ENCODE measurements around the gene ZBTB11. TPM values are rescaled to one million over a fixed set of nuclear protein-coding genes. Genes with fewer than 3 reads are reported as not detected.
A peak's percentile ranks its signal among the peaks of the same experiment; 100 is the strongest.

ZBTB11 gene, protein sequence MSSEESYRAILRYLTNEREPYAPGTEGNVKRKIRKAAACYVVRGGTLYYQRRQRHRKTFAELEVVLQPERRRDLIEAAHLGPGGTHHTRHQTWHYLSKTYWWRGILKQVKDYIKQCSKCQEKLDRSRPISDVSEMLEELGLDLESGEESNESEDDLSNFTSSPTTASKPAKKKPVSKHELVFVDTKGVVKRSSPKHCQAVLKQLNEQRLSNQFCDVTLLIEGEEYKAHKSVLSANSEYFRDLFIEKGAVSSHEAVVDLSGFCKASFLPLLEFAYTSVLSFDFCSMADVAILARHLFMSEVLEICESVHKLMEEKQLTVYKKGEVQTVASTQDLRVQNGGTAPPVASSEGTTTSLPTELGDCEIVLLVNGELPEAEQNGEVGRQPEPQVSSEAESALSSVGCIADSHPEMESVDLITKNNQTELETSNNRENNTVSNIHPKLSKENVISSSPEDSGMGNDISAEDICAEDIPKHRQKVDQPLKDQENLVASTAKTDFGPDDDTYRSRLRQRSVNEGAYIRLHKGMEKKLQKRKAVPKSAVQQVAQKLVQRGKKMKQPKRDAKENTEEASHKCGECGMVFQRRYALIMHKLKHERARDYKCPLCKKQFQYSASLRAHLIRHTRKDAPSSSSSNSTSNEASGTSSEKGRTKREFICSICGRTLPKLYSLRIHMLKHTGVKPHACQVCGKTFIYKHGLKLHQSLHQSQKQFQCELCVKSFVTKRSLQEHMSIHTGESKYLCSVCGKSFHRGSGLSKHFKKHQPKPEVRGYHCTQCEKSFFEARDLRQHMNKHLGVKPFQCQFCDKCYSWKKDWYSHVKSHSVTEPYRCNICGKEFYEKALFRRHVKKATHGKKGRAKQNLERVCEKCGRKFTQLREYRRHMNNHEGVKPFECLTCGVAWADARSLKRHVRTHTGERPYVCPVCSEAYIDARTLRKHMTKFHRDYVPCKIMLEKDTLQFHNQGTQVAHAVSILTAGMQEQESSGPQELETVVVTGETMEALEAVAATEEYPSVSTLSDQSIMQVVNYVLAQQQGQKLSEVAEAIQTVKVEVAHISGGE
- total RNA-seq (2021; fragmentation: NEBNext Ultra II Directional; extraction: Animal tissue kit (Norgen Biotek cat#: 25700)) = 10 to 100 TPM; 13.0 to 16.3 (median 15.5) TPM
- long read RNA-seq, full-length matches to known transcripts = 8 of 16 reads
- long read RNA-seq, partial matches to known transcripts = 8 of 16 reads
- long read RNA-seq, other reads (novel, unspliced or antisense) = 0 of 16 reads

DNA sequence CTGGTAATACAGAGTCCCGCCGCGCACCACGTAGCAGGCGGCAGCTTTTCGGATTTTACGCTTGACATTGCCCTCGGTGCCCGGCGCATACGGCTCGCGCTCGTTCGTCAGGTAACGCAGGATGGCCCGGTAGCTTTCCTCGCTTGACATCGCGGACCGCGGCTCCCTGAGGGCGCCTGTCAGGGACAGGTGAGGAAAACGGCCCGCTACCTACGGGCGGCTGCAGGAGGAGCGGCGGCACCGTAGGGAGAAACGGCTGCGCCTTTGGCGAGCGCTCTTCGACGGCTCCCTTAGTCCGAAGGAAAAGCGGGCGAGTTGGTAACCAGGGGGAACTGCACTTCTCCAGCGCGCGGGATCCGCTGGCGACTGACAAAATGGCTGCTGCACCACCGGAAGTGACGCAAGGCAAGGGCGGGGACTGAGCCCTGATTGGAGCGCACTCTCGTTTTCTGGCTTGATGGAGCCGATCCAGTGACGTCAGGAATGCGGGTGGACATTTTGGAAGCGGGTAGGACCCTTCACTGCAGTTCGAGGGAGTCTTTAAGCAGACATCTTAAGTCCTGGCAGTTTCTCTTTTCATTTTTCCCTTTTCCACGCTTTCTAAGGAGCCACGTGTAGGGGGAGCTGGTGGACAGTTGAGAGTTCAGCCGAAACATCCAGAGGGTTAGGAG is at the start of gene ZBTB11:
TSS of gene ZBTB11 (minus strand) at position 368 of the 671 bp plus-strand sequence. CDS start at position 150, 218 bp downstream.
- peaks cover 24% of the 10 kb centered on the region for H3K36me3 Mint-ChIP-seq (ENCODE audit: low read depth)
- TF ChIP-seq, protein P1, sequence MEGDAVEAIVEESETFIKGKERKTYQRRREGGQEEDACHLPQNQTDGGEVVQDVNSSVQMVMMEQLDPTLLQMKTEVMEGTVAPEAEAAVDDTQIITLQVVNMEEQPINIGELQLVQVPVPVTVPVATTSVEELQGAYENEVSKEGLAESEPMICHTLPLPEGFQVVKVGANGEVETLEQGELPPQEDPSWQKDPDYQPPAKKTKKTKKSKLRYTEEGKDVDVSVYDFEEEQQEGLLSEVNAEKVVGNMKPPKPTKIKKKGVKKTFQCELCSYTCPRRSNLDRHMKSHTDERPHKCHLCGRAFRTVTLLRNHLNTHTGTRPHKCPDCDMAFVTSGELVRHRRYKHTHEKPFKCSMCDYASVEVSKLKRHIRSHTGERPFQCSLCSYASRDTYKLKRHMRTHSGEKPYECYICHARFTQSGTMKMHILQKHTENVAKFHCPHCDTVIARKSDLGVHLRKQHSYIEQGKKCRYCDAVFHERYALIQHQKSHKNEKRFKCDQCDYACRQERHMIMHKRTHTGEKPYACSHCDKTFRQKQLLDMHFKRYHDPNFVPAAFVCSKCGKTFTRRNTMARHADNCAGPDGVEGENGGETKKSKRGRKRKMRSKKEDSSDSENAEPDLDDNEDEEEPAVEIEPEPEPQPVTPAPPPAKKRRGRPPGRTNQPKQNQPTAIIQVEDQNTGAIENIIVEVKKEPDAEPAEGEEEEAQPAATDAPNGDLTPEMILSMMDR (IDR thresholded peaks at IDR 0.05) = peak; percentile 68
- no peaks in the 10 kb centered on the region for H3K9me3 Mint-ChIP-seq
- H3K27ac Mint-ChIP-seq = peak within 1 kb of the TSS; percentile 97
- peaks cover 5% of the 10 kb centered on the region for H3K27me3 Mint-ChIP-seq (ENCODE audit: insufficient read depth)
- peak; percentile 100 for DNase-seq
- peaks cover 46% of the 10 kb centered on the region for H3K4me1 Mint-ChIP-seq (ENCODE audit: low read depth)
- H3K4me3 Mint-ChIP-seq = peak within 1 kb of the TSS; percentile 97

DNA sequence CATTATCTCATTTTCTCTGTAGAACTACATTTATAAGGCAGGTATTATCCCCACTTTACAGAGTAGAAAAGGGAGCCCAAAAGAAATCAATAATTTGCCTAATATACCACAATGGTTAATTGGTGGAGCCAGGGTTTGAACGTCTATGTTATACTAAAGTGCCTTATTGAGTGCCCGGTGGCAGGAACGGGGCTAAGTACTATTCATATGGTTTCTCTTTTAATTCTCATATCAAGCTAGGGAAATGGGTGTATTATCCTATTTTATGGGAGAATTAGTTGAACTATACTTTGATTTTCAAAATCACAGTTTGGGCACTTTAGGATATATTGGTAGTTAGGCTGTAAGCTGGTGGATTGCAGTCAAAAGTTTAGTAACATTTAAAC is 49.0 kb upstream of the ZBTB11 start:
- Mint-ChIP-seq H3K9me3 (no peaks in the 10 kb centered on the region), H3K4me1 (ENCODE audit: low read depth) (peaks cover 29% of the 10 kb centered on the region), H3K36me3 (ENCODE audit: low read depth) (peaks cover 9% of the 10 kb centered on the region; the same call in 1 of the 2 replicates), H3K27ac (peak overlapping the region; percentile 96), H3K4me3 (peak overlapping the region; percentile 99), H3K27me3 (ENCODE audit: insufficient read depth) (no peaks in the 10 kb centered on the region)
- TF ChIP-seq, protein P1 (IDR thresholded peaks at IDR 0.05) = no peak
- DNase-seq = no peak

DNA sequence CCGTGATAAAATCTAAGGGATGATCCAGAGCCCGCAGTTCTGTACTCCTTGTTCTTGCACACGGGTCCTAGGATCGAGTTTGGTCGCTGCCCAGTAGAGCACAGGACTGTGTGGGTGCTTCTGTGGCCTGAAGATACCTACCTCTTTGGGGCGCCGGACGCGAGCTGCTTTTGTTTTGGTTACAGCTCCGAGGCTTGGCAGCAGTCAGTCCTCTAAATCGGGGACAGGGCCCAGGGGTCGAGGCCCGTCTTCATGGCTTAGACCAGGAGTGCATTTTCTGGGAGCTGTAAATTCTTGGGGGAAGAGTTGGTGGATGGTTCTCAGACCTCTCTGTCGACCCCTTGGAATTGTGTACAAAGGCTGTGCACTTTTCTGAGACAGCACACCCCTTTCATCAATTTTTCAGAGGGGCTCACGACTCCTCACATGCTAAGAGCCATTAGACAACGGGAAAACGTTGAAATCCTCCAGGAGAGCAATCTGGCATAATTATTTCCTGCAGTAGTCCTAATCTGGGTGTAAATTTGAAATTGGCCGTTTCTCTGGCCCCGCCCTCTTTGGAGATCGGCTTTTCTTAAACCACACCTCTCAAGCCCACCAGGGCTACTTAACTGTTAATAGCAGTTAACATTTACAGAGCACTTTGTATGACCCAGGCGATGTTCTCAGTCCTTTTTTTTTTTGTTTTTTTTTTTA is 48.4 kb upstream of the ZBTB11 start:
- H3K36me3 Mint-ChIP-seq (ENCODE audit: low read depth) = peaks cover 5% of the 10 kb centered on the region; the same call in 1 of the 2 replicates
- H3K27ac Mint-ChIP-seq = peak overlapping the region; percentile 96
- peaks cover 32% of the 10 kb centered on the region for H3K4me1 Mint-ChIP-seq (ENCODE audit: low read depth)
- H3K4me3 Mint-ChIP-seq = peak overlapping the region; percentile 99
- no peaks in the 10 kb centered on the region for H3K9me3 Mint-ChIP-seq
- H3K27me3 Mint-ChIP-seq (ENCODE audit: insufficient read depth) = no peaks in the 10 kb centered on the region
- DNase-seq = no peak
- TF ChIP-seq, protein P1 (IDR thresholded peaks at IDR 0.05) = no peak

DNA sequence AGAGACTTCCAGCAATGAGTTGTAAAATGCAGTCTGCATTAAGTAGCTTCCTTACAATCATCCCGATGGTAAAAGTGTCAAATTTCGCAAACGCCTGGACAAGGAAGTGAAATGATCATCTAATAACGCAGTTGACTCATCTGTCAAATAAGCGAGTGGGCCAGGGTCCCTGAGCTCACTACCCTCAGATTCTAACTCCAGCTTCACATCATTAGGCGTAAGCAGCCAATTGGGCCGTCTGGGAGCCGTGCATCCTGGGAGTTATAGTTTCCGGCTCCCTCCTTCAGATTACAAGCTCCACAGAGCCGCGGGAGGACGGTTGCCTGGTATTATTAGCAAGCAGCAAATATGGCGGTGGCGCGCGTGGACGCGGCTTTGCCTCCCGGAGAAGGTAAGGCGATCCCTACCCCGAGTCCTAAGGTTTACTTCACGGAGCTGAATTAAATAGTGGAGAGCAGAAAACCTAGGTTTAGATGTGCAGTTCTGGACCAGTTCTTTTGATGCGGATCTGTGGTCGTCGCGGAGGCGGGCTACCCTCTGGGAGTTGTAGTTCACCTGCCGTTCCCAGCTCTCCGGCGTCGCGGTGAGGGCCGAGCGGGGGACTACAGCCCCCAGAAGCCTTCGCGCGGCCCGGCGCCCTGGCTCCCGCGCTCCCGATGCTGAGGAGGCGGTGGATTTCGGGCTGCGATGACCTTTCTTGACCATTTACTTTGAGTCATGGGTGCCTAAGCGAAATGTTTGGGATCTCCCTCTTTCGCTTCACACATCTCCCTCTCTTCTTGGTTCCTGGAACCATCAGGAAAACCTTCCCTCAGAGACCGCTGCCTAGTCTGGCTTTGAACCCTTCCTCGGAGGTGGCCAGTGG is 47.6 kb upstream of the ZBTB11 start, which contains the start of gene CEP97:
TSS of gene CEP97 (plus strand) at position 286 of the 865 bp plus-strand sequence. CDS start at position 349, 63 bp downstream.
- Mint-ChIP-seq H3K4me1 (ENCODE audit: low read depth) (peaks cover 32% of the 10 kb centered on the region), H3K4me3 (peak within 1 kb of the TSS; percentile 99), H3K27me3 (ENCODE audit: insufficient read depth) (no peaks in the 10 kb centered on the region), H3K27ac (peak within 1 kb of the TSS; percentile 96), H3K36me3 (ENCODE audit: low read depth) (peaks cover 3% of the 10 kb centered on the region; the same call in 1 of the 2 replicates), H3K9me3 (no peaks in the 10 kb centered on the region)
- peak; percentile 85 for DNase-seq
- TF ChIP-seq, protein P1 (IDR thresholded peaks at IDR 0.05) = no peak
